Endothelial cell (in vitro differentiated cells): ENCODE data around the gene PIK3R2. TPM values are rescaled to one million over a fixed set of nuclear protein-coding genes. Genes with fewer than 3 reads are reported as not detected.

Source experiments
- DNase-seq: peaks from one replicate; pipeline ENCODE4 v3.0.0; 2021; ENCODE audit warnings: low spot score
- H3K27ac Mint-ChIP-seq: one replicate; pipeline ENCODE4 v1.8.0; 2021; ENCODE audit warnings: mixed read lengths, inconsistent platforms; ENCODE audit not compliant: unreplicated experiment
- H3K27me3 Mint-ChIP-seq: one replicate; pipeline ENCODE4 v1.8.0; 2021; ENCODE audit warnings: mild to moderate bottlenecking, moderate library complexity, mixed read lengths, inconsistent platforms; ENCODE audit not compliant: unreplicated experiment
- H3K36me3 Mint-ChIP-seq: one replicate; pipeline ENCODE4 v1.8.0; 2021; ENCODE audit warnings: mild to moderate bottlenecking, low read depth, mixed read lengths, inconsistent platforms; ENCODE audit not compliant: unreplicated experiment
- H3K4me1 Mint-ChIP-seq: one replicate; pipeline ENCODE4 v1.8.0; 2021; ENCODE audit warnings: mild to moderate bottlenecking, mixed read lengths, inconsistent platforms; ENCODE audit not compliant: unreplicated experiment
- H3K4me3 Mint-ChIP-seq: one replicate; pipeline ENCODE4 v1.8.0; 2021; ENCODE audit warnings: mild to moderate bottlenecking, mixed read lengths, inconsistent platforms; ENCODE audit not compliant: unreplicated experiment
- H3K9me3 Mint-ChIP-seq: one replicate; pipeline ENCODE4 v1.8.0; 2021; ENCODE audit warnings: mixed read lengths, inconsistent platforms; ENCODE audit not compliant: unreplicated experiment
- total RNA-seq: library from RNA; stranded (reverse); fragmentation: NEBNext Ultra II Directional; extraction: Animal tissue kit (Norgen Biotek cat#: 25700); gene quantifications from one replicate; pipeline ENCODE4 v1.2.1, GENCODE V29; 2021; ENCODE audit not compliant: unreplicated experiment
- TF ChIP-seq, protein P1 (sequence below): fragments of 200-600 bp; sonication (generic); IDR thresholded peaks from one replicate; pipeline ENCODE4 v1.5.0; 2021; ENCODE audit warnings: antibody characterized with exemption; ENCODE audit not compliant: unreplicated experiment

The PIK3R2 gene
- total RNA-seq, 1 donor from 2014 or later: 28.0 TPM

DNA sequence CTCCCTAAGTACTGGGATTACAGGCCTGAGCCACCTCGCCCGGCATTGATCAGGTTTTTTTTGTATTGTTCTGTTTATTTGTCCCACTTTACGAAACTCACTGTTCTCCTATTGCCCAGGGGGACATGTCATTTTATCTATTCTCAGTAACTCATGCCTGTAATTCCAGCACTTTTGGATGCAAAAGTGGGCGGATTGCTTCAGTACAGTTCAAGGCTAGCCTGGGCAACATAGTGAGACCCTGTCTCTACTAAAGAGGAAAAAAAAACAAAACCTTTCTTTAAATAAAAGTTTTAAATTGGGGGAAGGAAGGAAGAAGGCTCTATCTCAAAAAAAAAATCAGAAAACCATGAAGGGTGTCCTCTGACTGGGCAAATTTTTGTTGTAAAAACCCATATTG lies 37.3 kb downstream of the PIK3R2 start:
- H3K9me3 Mint-ChIP-seq: no peaks in the 10 kb centered on the region

DNA sequence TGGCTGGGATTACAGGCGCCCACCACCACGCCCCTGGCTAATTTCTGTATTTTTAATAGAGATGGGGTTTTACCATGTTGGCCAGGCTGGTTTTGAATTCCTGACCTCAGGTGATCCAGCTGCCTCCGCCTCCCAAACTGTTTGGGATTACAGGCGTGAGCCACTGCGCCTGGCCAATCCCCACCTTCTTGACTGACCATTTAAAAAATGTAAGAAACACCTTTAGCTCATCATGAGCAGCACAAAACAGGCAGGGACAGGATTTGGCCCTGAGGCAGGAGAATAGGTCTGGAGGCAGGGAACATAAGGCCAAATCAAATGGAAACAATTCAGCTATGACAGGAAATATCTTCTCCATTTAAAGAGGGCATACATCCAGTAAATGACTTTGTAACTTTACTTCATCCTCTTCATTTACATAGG lies 38.7 kb downstream of the PIK3R2 start:
- H3K4me1 Mint-ChIP-seq: peaks cover 9% of the 10 kb centered on the region
- H3K9me3 Mint-ChIP-seq: no peaks in the 10 kb centered on the region
- H3K27me3 Mint-ChIP-seq: peaks cover 7% of the 10 kb centered on the region
- no peaks in the 10 kb centered on the region for H3K36me3 Mint-ChIP-seq
- peak overlapping the region; percentile 79 for H3K4me3 Mint-ChIP-seq
- H3K27ac Mint-ChIP-seq: peak overlapping the region; percentile 40
- no peak for DNase-seq
- TF ChIP-seq, protein P1, sequence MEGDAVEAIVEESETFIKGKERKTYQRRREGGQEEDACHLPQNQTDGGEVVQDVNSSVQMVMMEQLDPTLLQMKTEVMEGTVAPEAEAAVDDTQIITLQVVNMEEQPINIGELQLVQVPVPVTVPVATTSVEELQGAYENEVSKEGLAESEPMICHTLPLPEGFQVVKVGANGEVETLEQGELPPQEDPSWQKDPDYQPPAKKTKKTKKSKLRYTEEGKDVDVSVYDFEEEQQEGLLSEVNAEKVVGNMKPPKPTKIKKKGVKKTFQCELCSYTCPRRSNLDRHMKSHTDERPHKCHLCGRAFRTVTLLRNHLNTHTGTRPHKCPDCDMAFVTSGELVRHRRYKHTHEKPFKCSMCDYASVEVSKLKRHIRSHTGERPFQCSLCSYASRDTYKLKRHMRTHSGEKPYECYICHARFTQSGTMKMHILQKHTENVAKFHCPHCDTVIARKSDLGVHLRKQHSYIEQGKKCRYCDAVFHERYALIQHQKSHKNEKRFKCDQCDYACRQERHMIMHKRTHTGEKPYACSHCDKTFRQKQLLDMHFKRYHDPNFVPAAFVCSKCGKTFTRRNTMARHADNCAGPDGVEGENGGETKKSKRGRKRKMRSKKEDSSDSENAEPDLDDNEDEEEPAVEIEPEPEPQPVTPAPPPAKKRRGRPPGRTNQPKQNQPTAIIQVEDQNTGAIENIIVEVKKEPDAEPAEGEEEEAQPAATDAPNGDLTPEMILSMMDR: no peak

More for the DNA sequence above, 37.3 kb downstream of the PIK3R2 start:
- TF ChIP-seq, protein P1: no peak
- peaks cover 9% of the 10 kb centered on the region for H3K4me1 Mint-ChIP-seq
- peaks cover 7% of the 10 kb centered on the region for H3K27me3 Mint-ChIP-seq
- no peak for DNase-seq
- no peak overlapping the region for H3K27ac Mint-ChIP-seq
- H3K36me3 Mint-ChIP-seq: no peaks in the 10 kb centered on the region
- H3K4me3 Mint-ChIP-seq: no peak overlapping the region

DNA sequence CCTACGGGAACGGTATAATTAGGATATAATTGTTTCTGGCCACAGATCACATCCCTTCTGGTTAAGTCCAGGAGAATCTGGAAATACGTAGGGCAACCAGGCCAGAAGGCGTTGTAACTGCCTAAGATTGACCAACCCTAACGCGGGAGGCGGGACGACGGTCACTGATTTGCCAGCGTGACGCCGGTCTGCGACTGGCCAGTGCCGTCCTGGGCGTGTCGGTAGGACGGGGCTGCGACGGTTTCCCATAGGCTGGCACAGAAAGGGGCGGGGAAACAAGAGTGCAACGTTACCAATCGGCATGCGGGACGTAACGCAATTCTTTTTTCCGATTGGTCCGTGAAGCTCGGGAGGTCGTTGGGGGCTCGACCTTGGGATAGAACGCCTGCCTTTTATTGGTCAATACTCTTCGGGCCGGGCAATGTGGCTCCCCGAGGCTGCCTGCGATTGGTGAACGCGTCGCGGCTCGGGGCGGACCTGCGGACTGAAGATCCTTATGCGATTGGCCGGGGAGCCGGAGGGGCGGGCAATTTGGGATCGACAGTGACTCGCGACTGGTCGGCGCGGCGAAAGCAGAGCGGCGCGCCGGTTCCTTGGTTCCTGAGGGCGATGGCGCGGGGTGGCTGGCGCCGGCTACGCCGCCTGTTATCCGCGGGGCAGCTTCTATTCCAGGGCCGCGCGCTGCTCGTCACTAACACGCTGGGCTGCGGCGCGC lies 39.9 kb downstream of the PIK3R2 start, which contains the start of gene MPV17L2:
Gene MPV17L2 (plus strand): TSS at position 546 of the 715 bp plus-strand sequence. CDS start 64 bp downstream, at position 610.
- no peaks in the 10 kb centered on the region for H3K9me3 Mint-ChIP-seq
- TF ChIP-seq, protein P1: no peak
- peak; percentile 97 for DNase-seq
- H3K4me1 Mint-ChIP-seq: peaks cover 9% of the 10 kb centered on the region
- H3K36me3 Mint-ChIP-seq: no peaks in the 10 kb centered on the region
- peak within 1 kb of the TSS; percentile 61 for H3K27ac Mint-ChIP-seq
- peaks cover 7% of the 10 kb centered on the region for H3K27me3 Mint-ChIP-seq
- peak within 1 kb of the TSS; percentile 90 for H3K4me3 Mint-ChIP-seq

DNA sequence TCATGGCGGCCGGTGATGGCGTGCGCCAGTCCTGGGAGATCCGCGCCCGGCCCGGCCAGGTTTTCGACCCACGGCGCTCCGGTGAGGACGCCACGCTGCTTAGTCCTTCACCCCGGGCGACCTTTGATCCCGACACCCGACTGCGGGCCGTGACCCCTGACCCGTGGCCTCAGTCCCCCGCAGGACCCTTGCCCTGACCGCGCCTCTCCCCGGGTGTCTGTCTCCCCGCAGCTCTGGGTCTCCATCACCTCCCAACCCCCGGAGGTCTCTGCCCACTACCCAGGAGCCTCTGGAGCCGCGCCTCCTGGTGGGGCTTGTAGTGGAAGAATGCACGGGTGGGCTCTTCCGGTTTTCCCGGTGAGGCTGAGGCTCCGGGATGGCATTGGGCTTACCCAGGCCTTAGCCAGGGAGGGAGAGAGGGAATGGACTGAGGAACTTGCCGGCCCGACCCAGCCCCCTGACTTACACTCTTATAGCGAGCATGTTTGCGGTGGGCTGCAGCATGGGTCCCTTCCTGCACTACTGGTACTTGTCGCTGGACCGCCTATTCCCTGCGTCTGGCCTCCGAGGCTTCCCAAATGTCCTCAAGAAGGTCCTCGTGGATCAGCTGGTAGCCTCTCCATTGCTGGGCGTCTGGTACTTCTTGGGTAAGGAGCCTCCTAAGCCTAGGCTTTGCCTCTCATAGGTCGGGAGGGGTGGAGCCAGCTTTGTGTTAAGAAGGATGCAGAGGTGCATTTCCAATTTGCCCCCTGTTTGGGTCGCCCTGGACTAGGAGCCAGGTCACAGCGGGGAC lies 40.6 kb downstream of the PIK3R2 start:
- Mint-ChIP-seq H3K4me3 (peak overlapping the region; percentile 90), H3K27me3 (peaks cover 10% of the 10 kb centered on the region), H3K9me3 (no peaks in the 10 kb centered on the region), H3K27ac (peak overlapping the region; percentile 61), H3K36me3 (no peaks in the 10 kb centered on the region), H3K4me1 (peaks cover 9% of the 10 kb centered on the region)
- TF ChIP-seq, protein P1: no peak
- peak; percentile 29 for DNase-seq
